ENCODE results near the gene ERRFI1.
"Not testable (repeated sequence)": the region's sequence is repeated elsewhere in the genome, so short reads cannot be mapped to it uniquely, and the experiment has no call there.

ERRFI1 gene

GRCh38 chr1:8061673-8062386 is 35.7 kb upstream of the ERRFI1 start:
- no peak overlapping the region for H3K4me2 ChIP-seq
- TF ChIP-seq Cebpa-rat (IDR thresholded peaks at IDR 0.05) = no peak
- no peaks in the 10 kb centered on the region for H3K27me3 ChIP-seq
- no peaks in the 10 kb centered on the region for H4K20me1 ChIP-seq
- H3K36me3 ChIP-seq = no peaks in the 10 kb centered on the region
- H3K9ac ChIP-seq = no peak overlapping the region
- H3K4me3 ChIP-seq = no peak overlapping the region
- no peak overlapping the region for H3K27ac ChIP-seq
- H3K9me3 ChIP-seq = no peaks in the 10 kb centered on the region
- H3K4me1 ChIP-seq = peaks cover 7% of the 10 kb centered on the region; the same call in 1 of the 2 replicates

- Histone ChIP-seq H3K27ac (no peak overlapping the region), H4K20me1 (no peaks in the 10 kb centered on the region), H3K4me3 (no peak overlapping the region), H3K9ac (no peak overlapping the region), H3K4me2 (no peak overlapping the region), H3K9me3 (no peaks in the 10 kb centered on the region), H3K36me3 (no peaks in the 10 kb centered on the region), H3K4me1 (peaks cover 7% of the 10 kb centered on the region; the same call in 1 of the 2 replicates), H3K27me3 (no peaks in the 10 kb centered on the region)
- no peak for TF ChIP-seq Cebpa-rat (IDR thresholded peaks at IDR 0.05)
Measured at GRCh38 chr1:8061210-8061609, 35.1 kb upstream of the ERRFI1 start.

- H3K4me1 ChIP-seq = peaks cover 7% of the 10 kb centered on the region; the same call in 1 of the 2 replicates
- TF ChIP-seq Cebpa-rat (IDR thresholded peaks at IDR 0.05) = no peak
- no peak overlapping the region for H3K27ac ChIP-seq
- no peaks in the 10 kb centered on the region for H3K36me3 ChIP-seq
- H3K4me2 ChIP-seq = no peak overlapping the region
- H3K27me3 ChIP-seq = no peaks in the 10 kb centered on the region
- H4K20me1 ChIP-seq = no peaks in the 10 kb centered on the region
- H3K9me3 ChIP-seq = no peaks in the 10 kb centered on the region
- H3K4me3 ChIP-seq = no peak overlapping the region
- no peak overlapping the region for H3K9ac ChIP-seq
Measured at GRCh38 chr1:8059161-8059622, 33.1 kb upstream of the ERRFI1 start.

- H3K4me1 ChIP-seq, H3K27ac ChIP-seq, H4K20me1 ChIP-seq, H3K27me3 ChIP-seq, H3K9ac ChIP-seq, H3K9me3 ChIP-seq, H3K36me3 ChIP-seq, H3K4me3 ChIP-seq: not testable (repeated sequence)
- peak overlapping the region; percentile 9; the same call in 1 of the 2 replicates for H3K4me2 ChIP-seq
Measured at GRCh38 chr1:8057779-8058178, 31.7 kb upstream of the ERRFI1 start.

- Histone ChIP-seq H4K20me1 (no peaks in the 10 kb centered on the region), H3K4me1 (peaks cover 15% of the 10 kb centered on the region), H3K4me3 (no peak overlapping the region), H3K36me3 (no peaks in the 10 kb centered on the region), H3K4me2 (no peak overlapping the region), H3K9me3 (no peaks in the 10 kb centered on the region), H3K27me3 (no peaks in the 10 kb centered on the region), H3K9ac (no peak overlapping the region), H3K27ac (no peak overlapping the region)
- no peak for TF ChIP-seq Cebpa-rat (IDR thresholded peaks at IDR 0.05)
Measured at GRCh38 chr1:8055973-8056372, 29.9 kb upstream of the ERRFI1 start.

GRCh38 chr1:8053878-8054567 is 27.9 kb upstream of the ERRFI1 start:
- Histone ChIP-seq H3K9me3 (no peaks in the 10 kb centered on the region), H3K4me2 (no peak overlapping the region)

GRCh38 chr1:8051650-8052049 is 25.5 kb upstream of the ERRFI1 start:
- H3K4me3 ChIP-seq = no peak overlapping the region
- H3K4me2 ChIP-seq = no peak overlapping the region
- H3K9ac ChIP-seq = no peak overlapping the region
- H3K36me3 ChIP-seq = no peaks in the 10 kb centered on the region
- no peaks in the 10 kb centered on the region for H3K27me3 ChIP-seq
- no peak for TF ChIP-seq Cebpa-rat (IDR thresholded peaks at IDR 0.05)
- no peaks in the 10 kb centered on the region for H4K20me1 ChIP-seq
- H3K9me3 ChIP-seq = no peaks in the 10 kb centered on the region
- peaks cover 7% of the 10 kb centered on the region; the same call in 1 of the 2 replicates for H3K4me1 ChIP-seq
- no peak overlapping the region for H3K27ac ChIP-seq

More at GRCh38 chr1:8053878-8054567, 27.9 kb upstream of the ERRFI1 start:
- Histone ChIP-seq H3K4me3 (no peak overlapping the region), H4K20me1 (no peaks in the 10 kb centered on the region), H3K27me3 (no peaks in the 10 kb centered on the region), H3K9ac (no peak overlapping the region), H3K4me1 (peaks cover 15% of the 10 kb centered on the region), H3K36me3 (no peaks in the 10 kb centered on the region), H3K27ac (no peak overlapping the region)
- TF ChIP-seq Cebpa-rat (IDR thresholded peaks at IDR 0.05) = no peak

GRCh38 chr1:8049229-8049628 is 23.1 kb upstream of the ERRFI1 start:
- not testable (repeated sequence) for H3K4me3 ChIP-seq, H4K20me1 ChIP-seq, H3K4me1 ChIP-seq, H3K36me3 ChIP-seq, H3K27ac ChIP-seq, H3K9me3 ChIP-seq, H3K4me2 ChIP-seq, H3K27me3 ChIP-seq, H3K9ac ChIP-seq

- Histone ChIP-seq H3K27ac (no peak overlapping the region), H3K36me3 (no peaks in the 10 kb centered on the region)
Measured at GRCh38 chr1:8047686-8048445, 21.8 kb upstream of the ERRFI1 start.

GRCh38 chr1:8047112-8047511 is 21.0 kb upstream of the ERRFI1 start:
- TF ChIP-seq Cebpa-rat (IDR thresholded peaks at IDR 0.05) = no peak
- Histone ChIP-seq H4K20me1 (no peaks in the 10 kb centered on the region), H3K27ac (no peak overlapping the region), H3K4me3 (no peak overlapping the region), H3K9me3 (peaks cover 9% of the 10 kb centered on the region), H3K36me3 (no peaks in the 10 kb centered on the region), H3K27me3 (no peaks in the 10 kb centered on the region), H3K9ac (no peak overlapping the region), H3K4me2 (no peak overlapping the region), H3K4me1 (peaks cover 1% of the 10 kb centered on the region; the same call in 1 of the 2 replicates)

More at GRCh38 chr1:8047686-8048445, 21.8 kb upstream of the ERRFI1 start:
- no peaks in the 10 kb centered on the region for H4K20me1 ChIP-seq
- peaks cover 7% of the 10 kb centered on the region; the same call in 1 of the 2 replicates for H3K4me1 ChIP-seq
- H3K9ac ChIP-seq = no peak overlapping the region
- no peak overlapping the region for H3K4me2 ChIP-seq
- H3K27me3 ChIP-seq = no peaks in the 10 kb centered on the region
- H3K9me3 ChIP-seq = peaks cover 5% of the 10 kb centered on the region
- no peak overlapping the region for H3K4me3 ChIP-seq
- no peak for TF ChIP-seq Cebpa-rat (IDR thresholded peaks at IDR 0.05)
